ENCODE results near the gene TBC1D2B. TPM values are rescaled to one million over a fixed set of nuclear protein-coding genes. Genes with fewer than 3 reads are reported as not detected.

The TBC1D2B gene
- total RNA-seq, 1 experiment from 2014 or later, result 30.6 TPM

GRCh38 chr15:78051596-78051995 is 25.9 kb downstream of the TBC1D2B start:
- Histone ChIP-seq H3K4me3 (no peak overlapping the region), H3K9me3 (no peaks in the 10 kb centered on the region), H3K36me3 (peaks cover 28% of the 10 kb centered on the region), H3K27me3 (no peaks in the 10 kb centered on the region)
- DNase-seq, result no peak

DNA sequence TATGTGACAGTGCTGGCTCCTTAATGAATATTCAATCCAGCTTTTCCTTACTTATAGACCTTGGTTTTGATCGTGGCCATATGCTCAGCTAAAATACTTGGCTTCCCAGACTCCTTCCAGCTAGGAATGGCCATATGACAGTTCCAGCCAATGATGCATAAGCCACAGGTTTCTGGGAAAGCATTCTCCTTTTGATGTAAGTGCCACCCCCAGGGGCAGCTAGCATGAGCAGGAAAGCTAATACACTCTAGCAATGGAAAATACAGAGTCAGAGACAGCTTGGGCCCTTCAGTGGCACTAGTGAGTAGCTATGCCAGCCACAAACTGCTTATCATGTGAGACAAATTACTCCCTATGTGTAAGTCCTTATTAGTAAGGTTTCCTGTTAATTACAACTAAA is 26.7 kb downstream of the TBC1D2B start:
- peaks cover 28% of the 10 kb centered on the region for H3K36me3 ChIP-seq
- no peak overlapping the region for H3K4me3 ChIP-seq
- H3K27me3 ChIP-seq, result no peaks in the 10 kb centered on the region
- no peak for DNase-seq
- H3K9me3 ChIP-seq, result no peaks in the 10 kb centered on the region

GRCh38 chr15:78050441-78050809 is 27.1 kb downstream of the TBC1D2B start:
- no peak for DNase-seq
- no peaks in the 10 kb centered on the region for H3K9me3 ChIP-seq
- H3K27me3 ChIP-seq, result no peaks in the 10 kb centered on the region
- H3K4me3 ChIP-seq, result no peak overlapping the region
- peaks cover 28% of the 10 kb centered on the region for H3K36me3 ChIP-seq

DNA sequence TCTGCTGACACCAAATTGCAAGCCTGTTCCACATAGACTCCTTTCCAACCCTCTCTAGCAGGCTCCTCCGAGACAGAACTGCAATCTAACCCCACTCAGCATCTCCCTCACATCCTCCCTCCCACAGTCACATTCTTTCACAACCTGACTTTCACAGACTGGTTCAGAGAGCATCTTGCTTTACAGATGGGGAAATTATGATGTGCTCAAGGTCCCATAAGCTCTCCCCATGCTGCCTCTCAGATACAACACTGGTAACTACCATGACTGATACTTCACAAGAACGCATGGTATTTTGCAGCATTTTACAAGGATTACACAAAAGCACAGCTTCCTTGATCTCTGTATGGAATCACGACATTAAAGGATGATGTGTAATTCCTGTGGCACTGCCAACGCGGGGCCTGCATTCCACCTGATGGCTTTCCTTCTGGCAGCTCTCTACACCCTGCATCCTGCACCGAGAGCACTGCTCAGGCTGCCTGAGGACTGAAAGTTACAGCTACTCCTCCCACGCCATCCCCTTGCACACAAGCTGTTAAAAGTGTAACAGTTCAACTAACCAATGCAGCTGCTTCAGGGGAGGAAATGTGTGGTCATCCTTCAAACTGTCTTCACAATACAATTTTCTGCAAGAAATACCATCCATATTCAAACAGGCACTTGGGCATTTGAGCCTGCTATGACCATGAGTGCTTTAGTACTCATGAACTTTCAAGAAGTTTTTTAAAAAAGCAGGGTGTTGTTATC is 27.6 kb downstream of the TBC1D2B start:
- peaks cover 32% of the 10 kb centered on the region for H3K36me3 ChIP-seq
- DNase-seq, result peak; percentile 76
- no peaks in the 10 kb centered on the region for H3K9me3 ChIP-seq
- H3K27me3 ChIP-seq, result no peaks in the 10 kb centered on the region
- H3K4me3 ChIP-seq, result no peak overlapping the region

- DNase-seq, result no peak
- no peak overlapping the region for H3K4me3 ChIP-seq
- no peaks in the 10 kb centered on the region for H3K27me3 ChIP-seq
- H3K36me3 ChIP-seq, result peaks cover 41% of the 10 kb centered on the region
- H3K9me3 ChIP-seq, result no peaks in the 10 kb centered on the region
These were observed 28.9 kb downstream of the TBC1D2B start for GRCh38 chr15:78048628-78048920.

GRCh38 chr15:78047761-78048627 is 29.5 kb downstream of the TBC1D2B start:
- no peaks in the 10 kb centered on the region for H3K27me3 ChIP-seq
- DNase-seq, result no peak
- peaks cover 39% of the 10 kb centered on the region for H3K36me3 ChIP-seq
- H3K4me3 ChIP-seq, result no peak overlapping the region
- no peaks in the 10 kb centered on the region for H3K9me3 ChIP-seq

GRCh38 chr15:78046796-78047341 is 30.6 kb downstream of the TBC1D2B start:
- Histone ChIP-seq H3K36me3 (peaks cover 34% of the 10 kb centered on the region), H3K27me3 (no peaks in the 10 kb centered on the region), H3K9me3 (no peaks in the 10 kb centered on the region), H3K4me3 (no peak overlapping the region)
- no peak for DNase-seq

DNA sequence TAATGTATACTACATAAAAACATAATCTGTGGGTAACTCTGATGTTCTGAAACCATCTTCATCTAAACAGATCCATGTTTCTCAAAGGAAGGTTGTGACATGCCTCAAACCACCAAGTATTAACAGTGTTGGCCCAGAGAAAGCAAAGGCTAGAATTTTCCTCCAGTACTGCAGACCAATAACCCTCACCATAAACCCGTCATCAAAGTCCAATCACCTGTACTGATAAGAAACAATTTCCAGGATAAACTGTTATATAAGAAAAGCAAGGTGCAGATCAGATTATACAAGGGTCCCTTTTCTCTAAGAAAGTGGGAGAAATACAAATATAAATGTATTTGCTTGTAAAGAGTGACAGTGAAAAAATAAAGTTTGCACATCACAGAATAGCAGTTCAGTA is 32.3 kb downstream of the TBC1D2B start:
- H3K27me3 ChIP-seq, result no peaks in the 10 kb centered on the region
- no peak for DNase-seq
- H3K4me3 ChIP-seq, result no peak overlapping the region
- H3K36me3 ChIP-seq, result peaks cover 28% of the 10 kb centered on the region
- H3K9me3 ChIP-seq, result no peaks in the 10 kb centered on the region

DNA sequence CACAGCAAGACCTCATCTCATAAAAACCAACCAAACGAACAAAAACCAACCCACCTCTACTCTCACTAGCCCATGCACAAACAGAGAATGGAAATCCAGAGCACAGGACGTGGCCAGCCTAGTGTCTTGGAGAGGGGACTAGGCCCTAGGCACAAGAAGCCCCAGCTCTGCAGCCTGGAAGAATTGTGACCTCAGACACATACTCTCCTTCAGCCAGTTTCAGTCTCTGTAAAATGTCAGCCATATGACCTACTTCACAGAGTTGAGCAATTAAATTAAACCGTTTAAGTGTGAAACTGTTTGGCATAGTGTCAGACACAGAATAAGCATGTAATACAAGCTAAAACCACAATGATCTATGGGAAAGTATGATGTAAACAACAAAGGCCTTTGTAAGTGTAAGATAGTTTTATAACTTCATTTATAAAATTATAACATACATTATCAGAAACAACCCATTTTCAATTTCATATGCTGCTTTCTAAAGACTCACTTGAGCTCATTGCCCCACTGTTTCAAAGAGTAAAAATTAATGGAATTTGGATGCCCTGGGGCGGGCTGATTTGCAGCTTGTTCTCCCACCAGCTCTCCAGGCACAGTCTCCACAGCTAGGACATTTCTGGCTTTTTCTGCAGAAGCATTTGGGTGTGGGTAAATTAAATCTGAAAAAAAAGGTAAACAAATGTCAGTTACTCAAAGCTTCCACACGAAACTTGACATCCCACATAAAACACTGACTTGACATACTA is 32.9 kb downstream of the TBC1D2B start:
- Histone ChIP-seq H3K27me3 (no peaks in the 10 kb centered on the region), H3K4me3 (no peak overlapping the region), H3K36me3 (peaks cover 32% of the 10 kb centered on the region), H3K9me3 (no peaks in the 10 kb centered on the region)
- no peak for DNase-seq

DNA sequence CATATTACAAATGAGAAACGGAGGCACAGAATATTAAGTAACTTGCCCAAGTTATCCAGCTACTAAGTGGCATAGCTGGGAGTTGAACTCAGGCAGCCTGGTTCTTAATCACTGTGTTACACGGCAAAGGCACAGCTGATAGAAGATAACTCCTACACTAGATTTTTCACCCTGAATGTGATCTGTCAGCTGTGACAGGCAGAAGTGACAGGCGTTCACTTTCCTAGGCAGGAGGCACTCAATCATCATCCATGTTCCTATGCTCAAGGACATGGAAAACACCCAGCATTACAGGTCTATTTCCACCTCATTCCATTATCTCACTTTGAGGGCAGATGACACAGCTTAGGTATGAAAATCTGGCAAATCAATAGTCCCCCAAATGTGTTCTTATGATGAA is 35.6 kb downstream of the TBC1D2B start:
- Histone ChIP-seq H3K9me3 (no peaks in the 10 kb centered on the region), H3K27me3 (no peaks in the 10 kb centered on the region), H3K4me3 (no peak overlapping the region), H3K36me3 (peaks cover 25% of the 10 kb centered on the region)
- no peak for DNase-seq

DNA sequence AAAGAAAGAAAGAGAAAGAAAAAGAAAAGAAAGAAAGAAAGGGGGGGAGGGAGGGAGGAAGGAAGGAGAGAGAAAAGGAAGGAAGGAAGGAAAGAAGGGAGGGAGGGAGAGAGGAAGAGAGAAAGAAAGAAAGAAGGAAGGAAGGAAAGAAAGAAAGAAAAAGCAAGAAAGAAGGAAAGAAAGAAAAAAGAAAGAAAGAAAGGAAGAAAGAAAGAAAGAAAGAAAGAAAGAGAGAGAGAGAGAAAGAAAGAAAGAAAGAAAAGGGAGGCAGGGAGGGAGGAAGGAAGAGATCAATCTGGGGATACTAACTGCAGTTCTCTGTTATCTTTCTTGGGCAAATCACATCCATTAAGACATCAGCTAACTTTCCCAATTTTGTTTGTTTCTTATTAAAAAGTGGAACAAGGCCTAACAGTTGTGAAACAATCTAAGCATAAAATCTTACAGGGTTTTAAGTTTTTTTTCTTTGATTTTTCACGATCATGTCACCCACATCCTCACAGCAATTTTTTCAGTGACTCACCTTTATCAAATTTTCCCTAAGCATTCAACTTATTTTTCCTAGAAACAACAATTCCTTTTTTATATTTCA is 36.8 kb downstream of the TBC1D2B start:
- Histone ChIP-seq H3K36me3 (peaks cover 29% of the 10 kb centered on the region), H3K27me3 (no peaks in the 10 kb centered on the region), H3K4me3 (no peak overlapping the region), H3K9me3 (no peaks in the 10 kb centered on the region)
- no peak for DNase-seq

GRCh38 chr15:78038585-78039247 is 38.8 kb downstream of the TBC1D2B start:
- Histone ChIP-seq H3K9me3 (no peaks in the 10 kb centered on the region), H3K27me3 (no peaks in the 10 kb centered on the region), H3K4me3 (no peak overlapping the region), H3K36me3 (peaks cover 24% of the 10 kb centered on the region)
- DNase-seq, result no peak

DNA sequence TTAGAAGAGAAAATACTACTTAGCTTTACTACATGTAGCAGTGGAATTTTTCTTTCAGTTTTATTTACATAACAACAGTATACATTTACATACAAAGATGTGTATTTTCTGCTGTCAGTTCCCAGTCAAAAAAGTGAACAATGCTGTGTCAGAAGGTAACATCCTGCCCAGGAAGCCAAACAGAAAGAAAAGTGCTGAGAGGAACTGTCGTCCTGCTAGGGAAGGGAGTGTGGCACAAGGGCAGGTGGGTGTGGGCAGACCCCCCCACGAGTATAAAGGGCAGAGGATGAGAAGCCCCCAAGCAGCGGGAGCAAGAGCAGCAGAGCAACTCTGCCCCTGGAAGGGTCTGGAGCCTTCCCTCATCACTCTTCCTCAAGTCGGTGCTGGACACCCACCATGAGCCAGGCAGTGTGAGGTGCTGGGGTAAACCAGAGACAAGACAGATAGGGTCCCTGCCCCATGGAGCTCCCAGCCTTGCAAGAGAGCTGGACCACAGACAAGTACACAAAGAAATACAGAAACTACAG is 39.7 kb downstream of the TBC1D2B start:
- peaks cover 3% of the 10 kb centered on the region; the same call in 1 of the 2 replicates for H3K9me3 ChIP-seq
- H3K4me3 ChIP-seq, result no peak overlapping the region
- H3K27me3 ChIP-seq, result no peaks in the 10 kb centered on the region
- no peak for DNase-seq
- peaks cover 19% of the 10 kb centered on the region for H3K36me3 ChIP-seq

DNA sequence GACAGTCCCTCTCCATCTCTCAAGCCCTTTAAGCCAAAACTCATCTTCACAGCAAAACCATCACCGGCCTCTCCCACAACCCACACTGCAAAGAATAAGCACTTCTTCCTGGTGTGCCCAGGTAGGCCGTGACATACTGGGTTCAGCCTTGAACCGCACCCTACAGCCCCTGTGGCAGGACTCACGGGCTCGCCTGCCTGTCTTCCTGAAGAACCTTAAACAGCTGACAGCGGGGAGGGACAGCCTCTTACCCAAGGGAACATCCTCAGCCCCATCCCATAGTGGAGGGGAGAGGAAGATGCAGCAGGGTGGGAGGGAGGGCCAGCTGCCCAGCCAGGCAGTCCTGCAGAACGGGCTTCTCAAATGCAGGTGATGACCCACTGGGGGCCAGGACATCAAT is 40.2 kb downstream of the TBC1D2B start:
- Histone ChIP-seq H3K9me3 (peaks cover 3% of the 10 kb centered on the region; the same call in 1 of the 2 replicates), H3K27me3 (no peaks in the 10 kb centered on the region), H3K36me3 (peaks cover 19% of the 10 kb centered on the region), H3K4me3 (no peak overlapping the region)
- no peak for DNase-seq

GRCh38 chr15:78035861-78036476 is 41.5 kb downstream of the TBC1D2B start:
- H3K36me3 ChIP-seq, result peaks cover 19% of the 10 kb centered on the region
- no peak for DNase-seq
- H3K27me3 ChIP-seq, result no peaks in the 10 kb centered on the region
- H3K9me3 ChIP-seq, result peaks cover 3% of the 10 kb centered on the region; the same call in 1 of the 2 replicates
- no peak overlapping the region for H3K4me3 ChIP-seq

All from MG63 (cell line).